ENCODE measurements around the gene OS9. TPM values are rescaled to one million over a fixed set of nuclear protein-coding genes. Genes with fewer than 3 reads are reported as not detected.

Gene OS9
- total RNA-seq, 2 experiments from 2014 or later, result 146 to 152 TPM

DNA sequence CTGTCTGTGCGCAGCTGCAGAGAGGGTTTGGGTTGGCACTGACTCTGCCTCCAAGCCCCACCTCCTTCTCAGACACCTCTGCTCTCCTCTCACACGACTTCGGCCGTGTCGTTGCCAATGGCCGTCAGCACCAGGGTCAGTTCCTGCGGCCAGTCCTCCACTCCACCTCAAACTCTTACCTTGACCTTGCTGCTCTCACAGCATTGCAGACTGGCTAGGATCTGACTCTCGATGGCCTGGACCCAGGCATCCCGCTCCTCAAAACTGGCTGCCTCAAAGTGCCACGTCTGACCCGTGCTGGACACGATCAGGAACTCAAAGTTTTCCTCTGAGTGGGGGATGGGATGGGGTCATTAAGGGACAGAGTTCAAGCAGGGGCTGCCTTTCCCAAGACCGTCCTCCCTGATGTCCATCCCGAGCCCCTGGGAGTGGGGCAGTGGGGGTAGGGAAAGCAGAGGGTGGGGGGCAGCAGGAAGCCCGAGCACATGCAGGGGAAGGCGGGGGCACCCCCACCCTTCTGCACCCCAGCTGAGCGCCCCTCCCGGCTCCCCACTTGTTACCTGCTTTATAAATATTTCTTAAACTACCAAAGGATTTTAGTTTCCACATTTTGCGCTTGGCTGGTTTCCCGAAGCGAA lies 33.9 kb downstream of the OS9 start:
- no peak overlapping the region for H3K4me3 Mint-ChIP-seq
- H3K9me3 Mint-ChIP-seq, result no peaks in the 10 kb centered on the region
- H3K4me1 Mint-ChIP-seq, result peaks cover 2% of the 10 kb centered on the region
- peaks cover 72% of the 10 kb centered on the region for H3K36me3 Mint-ChIP-seq (ENCODE audit: low read depth)
- ChIA-PET POLR2A (interaction anchor here (5.2 kb wide), 1 partner anchor 13 kb away, joined by 25 read pairs; no protein-coding TSS in a partner anchor), CTCF (no interaction called here)
- H3K27ac Mint-ChIP-seq, result no peak overlapping the region
- H3K27me3 Mint-ChIP-seq, result no peaks in the 10 kb centered on the region
- DNase-seq, result peak; percentile 15

DNA sequence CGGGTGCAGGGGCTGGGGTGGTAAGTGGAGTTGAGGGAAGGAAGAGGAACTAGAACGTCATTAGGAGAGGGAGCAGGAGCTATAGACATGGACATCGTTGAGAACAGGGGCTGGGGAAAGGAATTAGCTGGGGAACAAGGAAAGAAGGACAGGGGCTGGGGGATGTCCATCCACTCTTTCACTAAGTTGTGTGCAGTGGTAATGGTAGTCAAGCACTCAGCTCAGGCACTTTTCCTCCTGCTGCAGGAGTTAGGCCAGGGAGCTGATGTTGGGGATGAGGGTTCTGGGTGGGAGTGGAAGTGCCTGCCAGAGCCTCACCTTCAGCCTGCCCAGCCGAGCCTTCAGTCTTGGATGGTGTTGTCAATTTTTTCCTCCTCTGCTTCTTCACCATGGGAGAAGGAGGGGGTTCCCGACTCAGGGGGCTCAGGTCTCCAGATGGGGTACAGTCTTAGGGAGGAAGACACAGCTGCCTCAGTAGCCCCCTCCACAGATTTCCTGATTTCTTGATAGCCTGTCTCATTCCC lies 35.5 kb downstream of the OS9 start:
- peaks cover 2% of the 10 kb centered on the region for H3K4me1 Mint-ChIP-seq
- ChIA-PET CTCF (interaction anchor here (0.9 kb wide), 1 partner anchor 12 kb away, joined by 4 read pairs; no protein-coding TSS in a partner anchor), POLR2A (interaction anchor here (0.9 to 5.2 kb wide), 4 partner anchors 8 to 129 kb away, joined by 3 to 25 read pairs (median 4); partner anchors contain the start of gene TSPAN31)
- no peak for DNase-seq
- no peak overlapping the region for H3K4me3 Mint-ChIP-seq
- no peak overlapping the region for H3K27ac Mint-ChIP-seq
- H3K9me3 Mint-ChIP-seq, result no peaks in the 10 kb centered on the region
- H3K36me3 Mint-ChIP-seq (ENCODE audit: low read depth), result peaks cover 82% of the 10 kb centered on the region
- no peaks in the 10 kb centered on the region for H3K27me3 Mint-ChIP-seq

DNA sequence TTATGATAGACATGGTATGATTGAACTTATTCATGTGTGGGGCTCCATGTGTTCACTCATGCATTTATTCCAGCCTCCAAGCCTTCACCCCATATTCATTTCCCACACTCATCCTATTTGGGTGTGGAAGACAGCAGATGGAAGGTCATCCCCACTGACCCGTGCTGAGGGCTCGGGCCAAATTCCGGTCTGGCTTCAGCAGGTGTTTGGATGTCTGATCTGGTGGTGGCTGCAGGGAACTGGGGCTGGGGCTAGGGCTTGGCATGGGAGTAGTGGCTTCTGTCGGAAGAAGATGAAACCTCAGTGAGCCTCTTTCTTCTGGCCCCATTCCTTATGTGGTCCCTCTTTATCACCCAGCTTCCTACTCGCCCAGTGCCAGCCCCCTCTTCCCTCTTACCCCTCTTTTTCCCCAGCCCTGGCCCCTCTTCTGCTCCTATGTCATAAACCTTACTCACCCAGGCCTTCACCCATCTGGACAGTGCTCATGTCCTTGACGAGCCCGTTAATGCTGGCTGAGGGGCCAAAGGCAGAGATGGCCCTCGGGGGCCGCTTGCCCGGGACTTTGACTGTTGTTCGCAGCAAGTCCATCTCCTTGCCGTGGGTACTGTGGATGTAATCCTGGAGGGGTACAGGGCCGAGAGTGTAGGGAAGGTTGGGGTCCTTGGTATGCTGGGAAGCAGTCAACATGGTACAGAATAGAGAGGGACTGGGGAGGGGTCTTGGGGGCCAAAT lies 36.6 kb downstream of the OS9 start:
- H3K4me3 Mint-ChIP-seq, result no peak overlapping the region
- DNase-seq, result no peak
- ChIA-PET POLR2A (interaction anchor here (1.5 to 5.2 kb wide), 4 partner anchors 7 to 14 kb away, joined by 4 to 25 read pairs (median 8); partner anchors contain the start of gene TSPAN31), CTCF (no interaction called here)
- H3K9me3 Mint-ChIP-seq, result no peaks in the 10 kb centered on the region
- H3K27ac Mint-ChIP-seq, result no peak overlapping the region
- H3K36me3 Mint-ChIP-seq (ENCODE audit: low read depth), result peaks cover 84% of the 10 kb centered on the region
- no peaks in the 10 kb centered on the region for H3K27me3 Mint-ChIP-seq
- peaks cover 3% of the 10 kb centered on the region for H3K4me1 Mint-ChIP-seq

DNA sequence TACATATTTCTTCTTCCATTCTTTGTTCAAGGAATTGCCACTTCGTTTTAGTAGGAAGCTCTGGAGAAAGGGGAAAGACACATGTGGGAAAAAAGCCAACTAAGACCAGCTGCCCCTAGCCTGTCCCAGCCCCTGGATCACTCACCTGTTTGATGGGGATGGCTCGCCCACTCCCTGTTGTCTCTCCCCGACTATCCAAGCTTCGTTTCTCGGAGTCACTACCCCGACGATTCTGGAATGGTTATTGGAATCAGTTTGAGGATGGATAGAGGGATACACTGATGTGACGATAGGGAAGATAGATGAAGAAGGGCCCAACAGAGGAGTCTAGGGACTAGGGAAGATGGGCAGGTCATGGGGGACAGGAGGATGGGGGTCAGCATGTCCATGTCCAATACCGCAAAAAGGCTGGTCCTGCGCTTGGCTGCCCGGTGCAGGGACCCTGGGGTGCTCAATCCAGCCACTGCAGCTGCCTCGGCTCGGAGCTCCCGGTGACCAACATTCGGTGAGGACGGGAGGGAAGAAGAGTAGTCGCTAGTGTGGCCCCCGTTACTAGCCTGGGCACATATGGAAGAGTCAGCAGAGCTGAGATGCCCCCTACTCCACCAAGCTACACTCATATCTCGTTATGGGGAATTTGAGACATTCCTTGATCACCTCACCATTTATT lies 37.6 kb downstream of the OS9 start:
- no peak overlapping the region for H3K27ac Mint-ChIP-seq
- no peaks in the 10 kb centered on the region for H3K9me3 Mint-ChIP-seq
- no peaks in the 10 kb centered on the region for H3K27me3 Mint-ChIP-seq
- POLR2A ChIA-PET, result interaction anchor here (0.7 to 5.2 kb wide), 3 partner anchors 8 to 37 kb away, joined by 3 to 25 read pairs (median 11); partner anchors contain the start of gene OS9
- H3K36me3 Mint-ChIP-seq (ENCODE audit: low read depth), result peaks cover 84% of the 10 kb centered on the region
- DNase-seq, result no peak
- no peak overlapping the region for H3K4me3 Mint-ChIP-seq
- CTCF ChIA-PET, result no interaction called here
- H3K4me1 Mint-ChIP-seq, result peaks cover 6% of the 10 kb centered on the region

DNA sequence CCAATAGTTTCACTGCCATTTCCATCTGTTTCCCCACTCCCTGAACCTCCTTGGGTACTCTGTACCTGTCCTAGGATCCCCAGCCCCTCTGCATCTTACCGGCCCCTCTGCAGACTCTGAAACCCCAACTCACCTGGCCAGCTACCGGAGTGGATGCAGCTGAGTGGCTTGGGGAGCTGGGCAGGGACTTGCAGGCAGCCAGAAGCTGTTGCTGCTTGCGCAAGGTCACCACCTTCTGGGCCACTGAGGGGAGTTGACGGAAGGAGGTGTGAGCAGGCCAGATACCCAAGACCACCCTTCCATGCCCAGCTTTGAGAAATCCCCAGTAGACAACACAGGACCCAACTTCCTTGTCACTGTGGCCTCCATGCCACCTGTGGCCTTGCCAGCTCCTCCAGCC lies 38.3 kb downstream of the OS9 start:
- ChIA-PET POLR2A (interaction anchor here (1.2 to 5.2 kb wide), 3 partner anchors 9 to 11 kb away, joined by 4 to 25 read pairs (median 11); no protein-coding TSS in a partner anchor), CTCF (no interaction called here)
- Mint-ChIP-seq H3K27me3 (no peaks in the 10 kb centered on the region), H3K4me1 (peaks cover 10% of the 10 kb centered on the region), H3K9me3 (no peaks in the 10 kb centered on the region), H3K27ac (no peak overlapping the region), H3K4me3 (no peak overlapping the region), H3K36me3 (ENCODE audit: low read depth) (peaks cover 84% of the 10 kb centered on the region)
- no peak for DNase-seq

DNA sequence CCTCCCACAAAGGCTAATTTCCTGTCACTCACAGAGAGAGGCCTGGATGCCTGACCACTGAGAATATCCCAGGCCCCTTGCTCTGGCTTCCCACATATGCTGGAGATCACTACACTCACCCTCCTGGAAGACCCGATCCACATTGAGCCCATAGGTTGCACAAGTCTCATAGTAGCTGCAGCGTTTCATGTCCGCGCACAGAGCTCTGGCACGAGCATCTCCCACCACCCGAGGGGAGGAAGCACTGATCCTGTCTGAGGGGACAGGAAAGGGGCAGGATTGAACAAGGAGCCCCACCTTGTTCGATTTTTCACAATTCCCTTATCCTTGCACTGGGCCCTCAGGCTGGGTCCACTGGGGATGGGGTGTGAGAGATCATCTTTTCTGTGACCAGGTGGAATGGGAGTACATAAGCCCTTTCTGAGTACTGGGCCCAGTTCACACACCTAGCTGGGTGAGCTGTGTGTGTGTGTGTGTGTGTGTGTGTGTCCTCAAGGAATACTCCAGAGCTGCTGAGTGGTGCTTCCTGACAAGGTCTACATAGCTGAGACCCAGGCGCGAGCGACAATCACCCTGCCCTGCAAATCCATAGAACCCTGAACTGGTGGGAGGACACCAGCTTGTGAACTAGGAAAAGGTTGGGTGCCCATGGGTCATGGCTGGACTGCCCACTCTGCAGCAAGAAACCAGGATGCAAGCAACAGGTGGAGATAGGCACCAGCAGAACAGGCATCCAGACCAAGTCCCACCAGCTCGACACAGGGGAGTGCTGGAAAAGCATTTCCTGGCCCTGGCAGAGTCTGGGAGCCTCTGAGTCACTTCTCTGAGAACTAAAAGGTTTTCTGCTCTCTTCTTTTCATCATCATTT lies 39.0 kb downstream of the OS9 start:
- H3K4me3 Mint-ChIP-seq, result no peak overlapping the region
- no peaks in the 10 kb centered on the region for H3K9me3 Mint-ChIP-seq
- peaks cover 10% of the 10 kb centered on the region for H3K4me1 Mint-ChIP-seq
- POLR2A ChIA-PET, result interaction anchor here (1.2 to 5.2 kb wide), 3 partner anchors 8 to 12 kb away, joined by 4 to 25 read pairs (median 11); no protein-coding TSS in a partner anchor
- CTCF ChIA-PET, result no interaction called here
- H3K36me3 Mint-ChIP-seq (ENCODE audit: low read depth), result peaks cover 78% of the 10 kb centered on the region
- H3K27ac Mint-ChIP-seq, result peak overlapping the region; percentile 23
- H3K27me3 Mint-ChIP-seq, result no peaks in the 10 kb centered on the region
- no peak for DNase-seq

DNA sequence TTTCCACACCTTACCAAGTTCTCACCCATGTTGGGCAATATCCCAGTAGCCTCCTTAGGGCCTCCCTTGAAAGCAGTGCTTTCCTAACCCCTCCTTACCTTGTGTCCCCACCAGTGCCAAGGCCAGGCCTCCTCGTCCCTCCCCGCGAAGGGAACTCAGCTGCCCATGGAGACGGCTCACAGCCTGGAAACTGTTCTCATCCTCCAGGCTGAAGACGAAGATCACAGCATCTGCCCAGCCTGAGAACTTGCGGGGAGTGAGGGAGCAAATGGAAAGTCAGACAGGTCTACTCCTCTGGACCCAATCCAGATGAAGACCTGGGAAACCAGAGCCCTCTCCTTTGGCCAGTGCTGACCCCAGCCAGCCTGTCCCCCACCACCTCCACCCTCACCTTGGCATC lies 40.0 kb downstream of the OS9 start:
- POLR2A ChIA-PET, result interaction anchor here (3.2 kb wide), 1 partner anchor 11 kb away, joined by 11 read pairs; no protein-coding TSS in a partner anchor
- DNase-seq, result no peak
- Mint-ChIP-seq H3K36me3 (ENCODE audit: low read depth) (peaks cover 73% of the 10 kb centered on the region), H3K27ac (no peak overlapping the region), H3K4me1 (peaks cover 12% of the 10 kb centered on the region), H3K27me3 (no peaks in the 10 kb centered on the region), H3K4me3 (no peak overlapping the region), H3K9me3 (no peaks in the 10 kb centered on the region)
- CTCF ChIA-PET, result no interaction called here

DNA sequence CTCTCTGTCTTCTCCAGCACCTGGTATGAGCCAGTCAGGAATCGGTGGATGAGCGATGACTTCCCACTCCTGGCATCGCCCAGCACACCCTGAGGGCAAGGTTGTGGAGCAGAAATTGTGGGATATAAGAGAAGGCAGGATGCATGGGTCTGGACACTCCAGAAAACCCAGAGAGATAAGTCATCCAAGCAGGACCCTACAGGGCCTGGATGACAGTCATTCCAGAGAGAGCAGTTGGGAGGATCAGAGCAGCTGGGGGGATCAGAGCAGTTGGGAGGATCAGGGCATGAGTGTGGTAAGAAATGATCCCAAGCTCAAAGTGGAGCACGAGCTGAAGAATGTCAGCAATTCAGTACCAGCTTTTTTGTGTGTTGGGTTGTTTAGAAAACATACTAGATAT lies 40.7 kb downstream of the OS9 start:
- CTCF ChIA-PET, result no interaction called here
- Mint-ChIP-seq H3K36me3 (ENCODE audit: low read depth) (peaks cover 74% of the 10 kb centered on the region), H3K9me3 (no peaks in the 10 kb centered on the region), H3K4me3 (no peak overlapping the region), H3K4me1 (peaks cover 18% of the 10 kb centered on the region), H3K27ac (no peak overlapping the region), H3K27me3 (no peaks in the 10 kb centered on the region)
- POLR2A ChIA-PET, result interaction anchor here (1.4 kb wide), 1 partner anchor 15 kb away, joined by 6 read pairs; no protein-coding TSS in a partner anchor
- DNase-seq, result no peak

DNA sequence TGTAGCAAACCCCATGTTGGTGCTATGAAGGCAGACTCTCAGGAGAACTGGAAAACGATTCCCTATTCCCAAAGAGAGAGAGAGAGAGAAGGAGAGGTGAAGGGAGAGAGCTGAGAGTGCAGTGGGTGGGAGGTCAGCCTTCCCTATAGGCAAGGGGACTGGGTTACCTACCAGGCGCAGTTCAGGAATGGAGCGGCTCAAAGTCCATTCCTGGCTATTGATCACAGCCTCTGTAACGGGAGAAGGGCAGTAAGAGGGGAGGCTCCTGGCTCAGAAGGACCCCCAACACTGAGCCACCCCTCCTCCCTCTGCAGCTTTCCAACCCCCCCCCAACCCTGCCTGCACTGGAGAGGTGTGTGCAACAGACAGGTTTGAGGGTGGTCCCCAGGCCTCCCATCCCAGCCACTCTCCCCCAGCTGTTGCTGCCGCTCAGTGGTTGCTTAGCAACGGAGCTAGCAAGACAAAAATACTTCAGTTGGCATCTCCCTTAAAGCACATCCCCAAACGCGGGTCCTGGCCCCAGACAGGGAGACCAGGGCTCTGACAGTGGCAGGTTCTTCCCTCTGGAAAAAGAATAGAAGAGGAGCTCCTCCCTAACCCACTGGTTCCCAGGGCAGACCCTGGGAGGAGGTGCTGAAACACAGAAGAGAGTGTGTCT lies 41.4 kb downstream of the OS9 start:
- Mint-ChIP-seq H3K27ac (no peak overlapping the region), H3K9me3 (no peaks in the 10 kb centered on the region), H3K36me3 (ENCODE audit: low read depth) (peaks cover 67% of the 10 kb centered on the region), H3K4me1 (peaks cover 24% of the 10 kb centered on the region), H3K4me3 (no peak overlapping the region), H3K27me3 (no peaks in the 10 kb centered on the region)
- no peak for DNase-seq
- CTCF ChIA-PET, result no interaction called here
- POLR2A ChIA-PET, result interaction anchor here (1.4 kb wide), 1 partner anchor 16 kb away, joined by 6 read pairs; no protein-coding TSS in a partner anchor

DNA sequence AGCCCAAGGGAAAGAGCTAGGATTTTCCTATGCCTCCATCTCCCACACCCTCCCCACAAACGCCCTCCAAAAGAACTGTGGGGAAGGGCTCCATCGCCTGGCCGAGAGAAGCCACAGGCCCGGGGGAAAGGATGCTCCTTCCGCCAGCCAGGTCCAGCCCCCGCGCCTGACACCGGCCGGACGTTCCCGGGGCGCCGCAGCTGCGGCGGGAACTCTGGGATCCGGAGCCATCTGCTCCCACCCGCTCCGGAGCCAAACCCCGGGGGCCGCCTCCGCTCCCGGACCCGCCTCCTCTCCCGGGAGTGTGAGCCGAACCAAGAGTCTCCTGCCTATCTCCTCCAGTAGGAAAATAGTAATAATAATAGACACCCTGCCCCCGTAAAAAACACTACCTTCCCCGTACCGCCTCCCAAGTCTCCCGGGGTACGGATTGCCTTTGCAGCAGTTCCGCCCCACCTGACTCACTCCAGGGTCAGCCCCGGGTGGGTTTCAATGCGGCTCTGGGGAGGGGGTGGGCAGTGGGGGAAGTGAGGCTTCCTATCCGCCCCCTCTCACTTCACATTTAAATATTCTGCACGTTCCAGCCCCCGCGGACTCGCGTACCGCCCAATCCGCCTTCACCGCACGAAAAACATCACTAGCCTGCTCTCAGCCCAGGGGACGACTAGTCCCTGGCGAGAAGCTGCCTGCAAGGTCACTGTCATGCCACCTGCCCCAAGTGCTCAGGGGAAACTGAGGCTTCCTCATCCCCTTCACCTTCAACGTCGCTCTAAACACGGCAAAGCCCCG lies 42.2 kb downstream of the OS9 start:
- CTCF ChIA-PET, result no interaction called here

DNA sequence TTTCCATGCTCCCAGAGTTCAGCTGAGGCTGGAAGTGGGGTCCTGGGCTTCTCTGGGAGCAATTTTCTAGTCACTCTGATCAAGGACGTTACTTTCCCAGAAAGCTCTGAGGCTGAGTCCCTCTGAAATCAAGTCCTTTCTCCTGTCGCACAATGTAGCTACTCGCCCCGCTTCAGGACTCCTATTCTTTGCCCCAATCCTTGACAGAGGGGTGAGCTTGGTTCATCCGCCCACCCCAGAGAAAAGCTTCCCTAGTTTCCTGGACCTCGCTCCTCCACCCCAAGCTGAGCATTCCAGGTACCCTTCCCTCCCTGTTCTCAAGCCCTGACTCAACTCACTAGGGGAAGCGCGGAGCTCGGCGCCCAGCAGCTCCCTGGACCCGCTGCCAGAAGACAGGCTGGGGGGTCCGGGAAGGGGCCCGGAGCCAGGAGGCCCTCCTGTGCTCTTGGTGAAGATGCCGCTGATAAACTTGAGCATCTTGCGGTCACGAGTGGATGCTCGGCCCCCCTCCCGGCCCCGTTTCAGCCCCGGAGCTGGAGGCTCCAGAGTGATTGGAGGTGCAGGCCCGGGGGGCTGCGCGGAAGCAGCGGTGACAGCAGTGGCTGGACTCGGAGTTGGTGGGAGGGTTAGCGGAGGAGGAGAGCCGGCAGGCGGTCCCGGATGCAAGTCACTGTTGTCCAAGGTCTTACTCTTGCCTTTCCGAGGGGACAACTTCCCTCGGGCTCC lies 43.0 kb downstream of the OS9 start:
- H3K4me3 Mint-ChIP-seq, result no peak overlapping the region
- H3K27ac Mint-ChIP-seq, result no peak overlapping the region
- peaks cover 62% of the 10 kb centered on the region for H3K36me3 Mint-ChIP-seq (ENCODE audit: low read depth)
- H3K4me1 Mint-ChIP-seq, result peaks cover 30% of the 10 kb centered on the region
- ChIA-PET POLR2A (no interaction called here), CTCF (no interaction called here)
- no peaks in the 10 kb centered on the region for H3K9me3 Mint-ChIP-seq
- no peak for DNase-seq
- H3K27me3 Mint-ChIP-seq, result no peaks in the 10 kb centered on the region

More for the DNA sequence above, 42.2 kb downstream of the OS9 start:
- Mint-ChIP-seq H3K4me1 (peaks cover 30% of the 10 kb centered on the region), H3K27me3 (no peaks in the 10 kb centered on the region), H3K4me3 (no peak overlapping the region), H3K9me3 (no peaks in the 10 kb centered on the region), H3K36me3 (ENCODE audit: low read depth) (peaks cover 66% of the 10 kb centered on the region), H3K27ac (no peak overlapping the region)
- DNase-seq, result no peak
- POLR2A ChIA-PET, result interaction anchor here (1.4 kb wide), 1 partner anchor 16 kb away, joined by 6 read pairs; no protein-coding TSS in a partner anchor

All from activated CD4-positive, alpha-beta memory T cell treated with anti-CD3 and anti-CD28 coated beads, Interleukin-2, amount 10 ng/mL, durations not matched to agents 7 days and 5 days (primary cell).